GM21360 (cell line): ENCODE results near the gene WNK4.
"Not testable (repeated sequence)": the region's sequence is repeated elsewhere in the genome, so short reads cannot be mapped to it uniquely, and the experiment has no call there.

ENCODE experiments used
- ATAC-seq: cut with Tn5 transposase; IDR thresholded peaks from one replicate; pipeline ENCODE4 v1.9.1; 2021; ENCODE audit warnings: mild to moderate bottlenecking, moderate library complexity; ENCODE audit not compliant: unreplicated experiment

WNK4 gene

DNA sequence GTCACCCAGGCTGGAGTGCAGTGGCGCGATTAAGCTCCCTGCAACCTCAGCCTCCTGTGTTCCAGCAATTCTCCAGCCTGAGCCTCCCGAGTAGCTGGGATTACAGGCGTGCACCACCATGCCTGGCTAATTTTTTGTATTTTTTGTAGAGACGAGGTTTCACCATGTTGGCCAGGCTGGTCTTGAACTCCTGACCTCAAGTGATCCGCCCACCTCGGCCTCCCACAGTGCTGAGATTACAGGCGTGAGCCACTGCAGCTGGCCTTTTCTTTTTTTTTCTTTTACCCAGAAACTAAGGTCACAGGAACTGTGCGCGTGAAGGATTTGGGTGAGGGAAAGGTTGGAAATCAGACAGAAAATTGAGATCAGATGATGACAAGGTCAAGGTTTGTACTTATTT is 10.4 kb upstream of the WNK4 start:
- ATAC-seq, result not testable (repeated sequence)

DNA sequence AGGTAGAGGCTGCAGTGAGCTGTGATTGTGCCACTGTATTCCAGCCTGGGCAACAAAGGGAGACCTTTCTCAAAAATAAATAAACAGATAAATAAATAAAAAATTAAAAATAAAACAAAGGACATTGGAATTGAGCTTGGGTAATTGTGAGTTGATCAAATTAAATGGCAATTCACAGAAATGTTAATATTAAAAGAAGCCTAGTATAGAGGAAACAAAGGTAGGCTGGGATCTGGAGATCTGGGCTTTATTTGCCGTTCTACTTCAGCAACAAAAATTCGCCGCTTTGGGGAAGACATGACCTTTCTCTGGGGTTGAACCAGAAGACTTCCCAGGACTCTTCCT is 7.5 kb upstream of the WNK4 start:
- no peak for ATAC-seq

DNA sequence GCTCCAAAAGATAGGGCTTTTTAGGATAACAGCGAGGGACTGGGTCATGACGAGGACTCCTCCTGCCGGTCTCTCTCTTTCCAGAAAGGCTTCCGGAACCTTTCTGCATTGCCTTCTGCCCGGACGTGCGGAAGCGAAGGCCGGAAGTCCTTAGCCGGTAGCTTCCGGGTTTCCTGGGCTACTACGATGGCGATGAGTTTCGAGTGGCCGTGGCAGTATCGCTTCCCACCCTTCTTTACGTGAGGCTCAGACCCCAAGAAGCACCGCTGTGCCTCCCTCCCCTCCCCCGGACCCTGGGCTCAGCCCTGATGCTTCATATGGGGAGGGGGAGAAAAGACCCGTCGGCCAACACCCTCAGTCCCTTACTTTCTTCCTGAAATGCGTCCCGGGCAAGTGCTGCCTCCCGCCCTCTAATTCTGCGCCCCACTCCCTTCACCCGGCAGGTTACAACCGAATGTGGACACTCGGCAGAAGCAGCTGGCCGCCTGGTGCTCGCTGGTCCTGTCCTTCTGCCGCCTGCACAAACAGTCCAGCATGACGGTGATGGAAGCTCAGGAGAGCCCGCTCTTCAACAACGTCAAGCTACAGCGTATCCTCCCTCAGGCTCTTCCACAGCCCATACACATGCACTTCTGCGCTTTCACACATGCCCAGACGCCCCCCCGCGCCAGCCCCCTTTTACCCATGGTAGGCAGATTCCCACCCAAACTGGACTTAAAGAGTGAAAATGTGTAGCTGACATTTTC is 6.9 kb upstream of the WNK4 start, which contains the start of gene VPS25:
Gene VPS25, plus strand, starts transcription at position 160 of the 746 bp plus-strand sequence. Its CDS starts 27 bp downstream, at position 187.
- no peak for ATAC-seq

DNA sequence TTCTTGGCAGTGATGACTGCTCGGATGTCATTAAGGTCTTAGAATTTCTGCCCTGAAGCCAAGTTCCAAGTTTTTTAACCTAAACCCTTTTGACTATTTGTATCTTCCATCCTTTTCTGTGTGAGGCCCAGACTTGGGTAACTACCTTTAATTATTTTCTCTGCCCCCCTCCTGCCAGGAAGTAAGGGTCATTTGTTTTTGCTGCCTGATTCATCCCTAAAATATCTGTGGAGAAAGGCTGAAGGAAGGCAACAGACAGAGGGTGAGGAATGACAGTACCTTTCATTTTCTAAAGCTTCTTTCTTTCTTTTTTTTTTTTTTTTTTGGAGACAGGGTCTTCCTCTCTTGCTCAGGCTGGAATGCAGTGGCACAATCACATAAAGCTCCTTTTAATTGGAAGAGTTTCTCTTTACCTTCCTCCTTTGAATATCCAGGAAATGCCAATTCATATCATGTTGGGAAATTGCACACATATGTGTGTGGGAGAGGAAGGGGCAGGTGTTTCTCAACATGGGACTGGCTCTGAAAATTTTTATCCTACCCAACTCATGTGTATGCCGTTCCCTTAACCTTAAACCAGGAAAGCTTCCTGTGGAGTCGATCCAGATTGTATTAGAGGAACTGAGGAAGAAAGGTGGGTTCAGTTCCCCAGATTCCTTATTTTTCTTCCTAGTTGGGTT is 6.2 kb upstream of the WNK4 start:
- no peak for ATAC-seq

DNA sequence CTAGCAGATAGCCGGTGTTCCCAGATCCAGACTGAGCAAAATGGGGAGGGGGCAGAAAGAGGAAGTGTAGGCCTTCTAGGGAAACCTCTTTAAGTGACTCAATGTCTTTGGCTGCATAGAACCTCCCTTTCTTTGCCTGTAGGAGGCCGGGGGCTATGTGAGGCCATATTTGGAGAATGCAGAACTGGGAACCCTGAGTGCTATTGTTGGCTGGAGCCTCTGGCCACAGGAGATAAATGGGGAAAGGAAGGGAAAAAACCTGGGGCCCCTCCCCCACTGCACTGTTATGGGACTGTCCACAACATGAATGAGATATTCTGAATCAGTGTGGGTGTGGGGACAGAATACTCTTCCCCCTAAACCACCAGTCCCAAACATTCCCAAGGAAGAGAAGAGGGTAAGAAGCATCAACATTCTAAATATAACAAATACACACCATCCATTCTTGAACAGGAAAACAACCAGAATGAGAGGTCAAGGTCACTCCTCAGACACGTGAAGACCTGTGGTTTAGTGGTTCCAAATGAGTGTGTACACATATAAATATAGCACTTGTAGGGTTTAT is 4.8 kb upstream of the WNK4 start:
- no peak for ATAC-seq

DNA sequence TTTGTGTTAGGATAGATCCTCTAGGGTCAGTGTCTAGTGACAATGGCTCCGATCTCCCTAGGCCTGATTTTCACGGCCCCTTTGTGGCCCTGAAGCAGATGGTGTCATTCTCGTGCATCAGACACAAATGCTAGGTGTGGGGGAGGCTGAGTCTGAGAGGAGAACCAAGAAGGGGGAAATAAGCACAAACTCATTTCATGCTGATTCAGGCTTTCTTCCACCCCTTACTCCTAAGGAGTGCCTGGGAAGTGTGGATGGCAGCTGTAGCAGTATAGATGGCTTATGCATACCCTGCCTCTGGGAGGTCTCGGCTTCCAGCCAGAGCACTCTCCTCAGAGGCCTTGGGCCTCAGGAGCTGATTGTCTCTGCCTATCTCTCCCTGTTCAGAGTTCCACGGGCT is 1.8 kb upstream of the WNK4 start:
- ATAC-seq, result no peak

DNA sequence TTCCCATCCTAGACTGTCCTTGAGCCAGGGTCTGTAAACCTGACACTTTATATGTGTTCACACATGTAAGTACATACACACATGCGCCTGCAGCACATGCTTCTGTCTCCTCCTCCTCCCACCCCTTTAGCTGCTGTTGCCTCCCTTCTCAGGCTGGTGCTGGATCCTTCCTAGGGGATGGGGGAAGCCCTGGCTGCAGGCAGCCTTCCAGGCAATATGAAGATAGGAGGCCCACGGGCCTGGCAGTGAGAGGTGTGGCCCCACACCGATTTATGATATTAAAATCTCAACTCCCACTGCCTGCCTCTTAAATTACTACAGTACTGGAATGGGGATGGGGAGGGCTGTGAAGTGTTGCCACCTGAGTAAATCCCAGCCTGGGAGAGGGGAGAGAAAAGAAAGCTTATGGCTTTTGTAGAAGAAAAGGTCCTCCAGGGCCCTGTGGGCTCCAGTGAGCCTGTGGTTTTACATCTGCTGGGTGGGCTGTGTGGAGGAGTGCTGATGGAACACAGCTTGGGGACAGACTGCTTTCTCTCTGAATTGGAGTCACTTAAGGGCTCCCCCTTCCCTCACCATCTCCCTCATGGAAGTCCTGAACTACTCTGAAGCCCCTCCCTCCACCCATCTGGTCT is 990 bp upstream of the WNK4 start:
- ATAC-seq, result no peak

DNA sequence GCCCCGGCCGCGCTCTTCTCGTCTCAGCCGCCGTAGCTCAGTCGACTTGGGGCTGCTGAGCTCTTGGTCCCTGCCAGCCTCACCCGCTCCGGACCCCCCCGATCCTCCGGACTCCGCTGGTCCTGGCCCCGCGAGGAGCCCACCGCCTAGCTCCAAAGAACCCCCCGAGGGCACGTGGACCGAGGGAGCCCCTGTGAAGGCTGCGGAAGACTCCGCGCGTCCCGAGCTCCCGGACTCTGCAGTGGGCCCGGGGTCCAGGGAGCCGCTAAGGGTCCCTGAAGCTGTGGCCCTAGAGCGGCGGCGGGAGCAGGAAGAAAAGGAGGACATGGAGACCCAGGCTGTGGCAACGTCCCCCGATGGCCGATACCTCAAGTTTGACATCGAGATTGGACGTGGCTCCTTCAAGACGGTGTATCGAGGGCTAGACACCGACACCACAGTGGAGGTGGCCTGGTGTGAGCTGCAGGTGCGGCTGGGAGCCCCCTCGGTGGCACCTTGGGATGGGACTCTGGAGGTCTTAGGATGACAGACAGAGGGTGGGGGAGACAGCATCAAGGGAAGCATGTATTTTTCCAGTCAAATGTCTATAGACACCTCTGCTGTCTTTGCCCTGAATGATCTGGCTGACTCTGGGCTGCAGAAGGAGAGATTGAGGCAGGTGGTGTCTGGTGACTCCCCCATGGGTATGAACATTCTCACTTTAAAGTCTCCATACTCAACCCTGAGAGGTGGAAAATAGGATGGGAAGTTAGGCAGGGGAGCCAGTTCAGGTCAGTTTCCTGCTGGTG is 635 bp downstream of the WNK4 start:
- no peak for ATAC-seq

DNA sequence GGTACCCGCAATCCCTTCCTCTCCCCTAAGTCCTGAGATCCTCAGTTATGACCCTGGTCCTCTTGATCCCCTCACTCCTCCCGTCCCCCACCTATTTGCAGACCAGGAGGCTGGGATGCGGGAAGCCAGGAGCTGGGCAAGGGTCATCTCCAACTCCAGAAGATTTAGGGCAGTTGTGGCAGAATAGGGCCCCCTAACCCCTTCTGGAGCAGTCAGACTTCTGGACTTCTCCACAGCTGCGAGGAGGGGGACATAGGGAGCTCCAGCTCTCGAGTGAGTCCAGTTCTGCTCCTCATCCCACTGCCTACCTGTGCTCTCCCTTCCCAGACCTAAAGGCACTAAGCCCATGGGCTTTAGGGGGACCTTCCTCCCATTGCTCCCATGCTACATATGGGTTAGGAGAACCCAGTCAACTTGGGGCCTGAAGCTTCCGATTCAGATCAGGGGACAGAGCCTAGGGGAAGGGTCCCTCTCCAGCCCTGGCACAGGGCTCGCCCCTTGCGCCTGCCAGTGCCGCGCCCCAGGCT is 1.3 kb downstream of the WNK4 start:
- ATAC-seq, result no peak

DNA sequence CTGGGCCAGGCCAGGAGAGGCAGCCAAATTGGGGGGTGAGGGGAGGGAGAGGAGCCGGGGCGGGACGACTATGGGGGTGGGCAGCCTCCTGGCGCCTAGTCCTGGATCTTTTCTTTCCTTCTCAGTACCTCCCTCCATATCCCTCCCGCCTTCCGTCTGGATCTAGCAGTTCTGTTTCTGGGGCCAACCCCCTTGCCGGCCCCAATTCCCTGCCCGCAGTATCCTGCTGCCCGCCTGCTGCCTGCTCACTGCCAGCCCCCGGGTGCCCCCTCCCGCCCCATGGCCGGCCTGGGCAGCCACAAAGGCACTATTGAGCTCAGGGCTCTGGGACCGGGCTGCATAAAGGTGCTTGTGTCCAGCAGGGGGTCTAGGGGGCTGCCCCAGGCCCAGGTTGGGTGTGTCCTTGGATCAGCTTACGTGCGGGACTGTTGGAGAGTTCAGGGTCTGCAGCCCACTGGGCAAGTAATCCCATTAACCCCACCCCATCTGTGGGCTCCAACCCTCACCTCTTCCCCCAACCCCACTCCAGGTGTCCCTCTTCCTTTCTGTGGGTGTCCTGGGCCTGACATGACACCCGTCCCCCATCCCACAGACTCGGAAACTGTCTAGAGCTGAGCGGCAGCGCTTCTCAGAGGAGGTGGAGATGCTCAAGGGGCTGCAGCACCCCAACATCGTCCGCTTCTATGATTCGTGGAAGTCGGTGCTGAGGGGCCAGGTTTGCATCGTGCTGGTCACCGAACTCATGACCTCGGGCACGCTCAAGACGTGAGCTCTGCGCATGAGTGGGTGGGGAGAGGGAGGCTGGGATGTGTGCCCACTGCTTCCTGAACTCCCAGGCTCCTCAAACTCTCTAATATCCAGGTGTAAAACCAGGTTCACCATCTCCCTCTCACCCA is 2.0 kb downstream of the WNK4 start:
- no peak for ATAC-seq

DNA sequence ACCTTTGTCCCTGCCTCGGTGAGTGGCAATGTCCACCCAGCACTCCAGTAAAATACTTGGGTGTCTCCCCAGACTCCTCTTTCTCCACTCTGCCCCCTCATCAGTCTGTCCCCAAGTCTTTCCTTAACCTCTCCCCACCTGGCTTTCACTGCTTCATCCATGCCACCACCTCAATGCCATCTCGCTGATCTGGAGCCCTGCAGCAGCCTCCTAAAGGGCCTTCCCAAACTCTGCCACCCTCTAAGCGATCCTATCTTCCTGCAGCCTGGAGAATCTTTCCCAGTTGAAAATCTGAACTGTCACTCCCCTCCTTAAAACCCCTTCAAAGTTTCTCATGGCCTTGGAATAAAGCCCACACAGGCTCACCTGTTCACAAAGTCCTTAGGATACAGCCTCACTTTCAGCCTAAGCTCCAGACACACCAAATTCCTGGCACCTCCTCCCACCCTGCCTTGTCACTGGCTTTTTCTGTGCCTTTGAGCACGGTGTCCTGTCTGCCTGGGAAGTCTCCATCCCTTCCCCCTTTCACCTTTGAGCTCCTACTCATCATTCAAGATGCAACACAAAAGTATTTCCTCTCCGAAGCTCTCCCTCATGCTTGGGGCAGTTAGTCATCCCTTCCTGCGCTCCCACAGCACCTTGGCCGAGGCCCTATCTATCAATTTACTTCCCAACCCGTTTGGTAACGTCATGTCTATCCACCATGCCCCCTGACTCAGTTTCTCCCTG is 2.8 kb downstream of the WNK4 start:
- ATAC-seq, result no peak

DNA sequence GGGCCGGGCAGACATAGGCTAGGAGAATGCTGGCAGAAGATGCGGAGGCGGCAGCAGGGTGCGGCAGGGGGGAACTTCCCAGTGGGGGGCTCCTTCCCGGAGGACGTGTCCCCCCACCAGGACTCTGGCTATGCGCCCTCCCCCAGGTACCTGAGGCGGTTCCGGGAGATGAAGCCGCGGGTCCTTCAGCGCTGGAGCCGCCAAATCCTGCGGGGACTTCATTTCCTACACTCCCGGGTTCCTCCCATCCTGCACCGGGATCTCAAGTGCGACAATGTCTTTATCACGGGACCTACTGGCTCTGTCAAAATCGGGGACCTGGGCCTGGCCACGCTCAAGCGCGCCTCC is 3.4 kb downstream of the WNK4 start:
- no peak for ATAC-seq

DNA sequence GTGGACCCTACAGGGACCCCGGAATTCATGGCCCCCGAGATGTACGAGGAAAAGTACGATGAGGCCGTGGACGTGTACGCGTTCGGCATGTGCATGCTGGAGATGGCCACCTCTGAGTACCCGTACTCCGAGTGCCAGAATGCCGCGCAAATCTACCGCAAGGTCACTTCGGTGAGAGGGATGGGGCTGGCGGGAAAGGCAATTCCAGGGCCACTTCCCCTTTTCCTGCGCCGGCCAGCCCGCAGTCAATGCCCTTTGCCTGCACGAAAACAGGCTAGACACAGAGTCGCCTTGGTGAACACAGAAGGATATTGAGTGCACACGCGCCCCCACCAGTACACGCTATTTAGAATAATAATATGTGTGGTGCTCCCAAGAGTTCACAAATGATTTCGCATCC is 4.0 kb downstream of the WNK4 start:
- no peak for ATAC-seq

DNA sequence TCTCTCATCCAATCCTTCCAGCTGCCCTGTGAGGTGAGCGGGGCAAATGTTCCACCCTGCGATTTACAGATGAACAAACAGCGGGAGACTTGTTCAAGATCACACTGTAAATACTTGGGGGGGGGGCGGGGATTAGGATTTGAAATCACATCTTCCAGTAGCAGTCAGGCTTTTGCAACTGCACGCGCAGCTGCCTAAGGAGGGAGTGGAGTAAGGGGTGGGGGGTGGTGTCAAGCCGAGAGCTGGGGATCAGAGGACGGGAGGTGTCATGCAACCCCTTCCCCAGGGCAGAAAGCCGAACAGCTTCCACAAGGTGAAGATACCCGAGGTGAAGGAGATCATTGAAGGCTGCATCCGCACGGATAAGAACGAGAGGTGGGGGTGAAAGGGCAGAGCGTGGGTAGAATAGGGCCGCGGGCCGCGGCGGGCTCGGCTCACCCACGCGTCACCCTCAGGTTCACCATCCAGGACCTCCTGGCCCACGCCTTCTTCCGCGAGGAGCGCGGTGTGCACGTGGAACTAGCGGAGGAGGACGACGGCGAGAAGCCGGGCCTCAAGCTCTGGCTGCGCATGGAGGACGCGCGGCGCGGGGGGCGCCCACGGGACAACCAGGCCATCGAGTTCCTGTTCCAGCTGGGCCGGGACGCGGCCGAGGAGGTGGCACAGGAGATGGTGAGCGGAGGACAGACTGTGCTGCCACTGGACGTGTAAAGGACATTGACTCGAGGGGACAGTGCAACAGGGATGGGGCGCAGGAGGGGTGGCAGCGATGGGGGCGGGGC is 4.6 kb downstream of the WNK4 start:
- ATAC-seq, result no peak

DNA sequence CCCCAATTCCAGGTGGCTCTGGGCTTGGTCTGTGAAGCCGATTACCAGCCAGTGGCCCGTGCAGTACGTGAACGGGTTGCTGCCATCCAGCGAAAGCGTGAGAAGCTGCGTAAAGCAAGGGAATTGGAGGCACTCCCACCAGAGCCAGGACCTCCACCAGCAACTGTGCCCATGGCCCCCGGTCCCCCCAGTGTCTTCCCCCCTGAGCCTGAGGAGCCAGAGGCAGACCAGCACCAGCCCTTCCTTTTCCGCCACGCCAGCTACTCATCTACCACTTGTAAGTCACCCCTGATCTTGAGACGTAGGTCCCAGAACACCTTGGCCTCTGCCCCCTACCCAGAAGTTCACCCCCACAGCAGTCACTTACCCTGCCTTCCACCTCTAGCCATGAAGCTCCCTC is 6.9 kb downstream of the WNK4 start:
- ATAC-seq, result no peak

DNA sequence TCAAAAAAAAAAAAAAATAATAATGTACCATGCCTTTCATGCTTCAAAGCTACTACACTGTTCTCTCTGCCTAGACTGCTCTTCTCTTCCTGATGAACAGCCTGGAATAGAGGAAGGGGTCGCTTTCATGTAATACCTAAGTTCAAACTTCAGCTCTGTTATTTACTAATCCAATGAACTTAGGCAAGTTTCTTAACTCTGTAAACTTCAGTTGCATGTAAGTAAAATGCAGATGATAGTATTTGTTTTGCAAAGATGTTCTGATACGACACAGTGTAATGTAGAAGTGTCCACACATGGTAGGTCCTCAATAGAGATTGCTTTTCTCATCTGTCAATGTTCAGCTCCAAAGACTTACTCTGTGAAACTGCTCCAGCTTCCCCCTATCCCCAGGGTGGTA is 11.5 kb downstream of the WNK4 start:
- no peak for ATAC-seq

DNA sequence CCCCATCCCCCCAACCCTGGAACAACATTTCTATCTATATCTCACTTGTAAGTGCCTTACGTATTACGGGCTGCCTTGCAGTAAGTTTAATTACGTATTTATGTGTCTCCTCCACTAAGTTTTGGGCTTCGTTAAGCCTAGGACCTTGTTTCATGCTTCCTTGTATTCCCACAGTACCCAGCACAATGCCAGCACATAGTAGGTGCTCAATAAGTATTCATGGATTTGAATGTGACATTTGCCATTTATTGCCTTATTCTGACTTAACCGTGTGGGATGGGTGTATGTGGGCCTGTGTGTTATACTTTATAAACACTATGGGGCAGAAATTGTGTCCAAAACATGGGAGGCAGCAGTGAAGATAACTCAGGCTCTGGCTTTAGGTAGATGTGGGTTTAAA is 12.1 kb downstream of the WNK4 start:
- ATAC-seq, result no peak

DNA sequence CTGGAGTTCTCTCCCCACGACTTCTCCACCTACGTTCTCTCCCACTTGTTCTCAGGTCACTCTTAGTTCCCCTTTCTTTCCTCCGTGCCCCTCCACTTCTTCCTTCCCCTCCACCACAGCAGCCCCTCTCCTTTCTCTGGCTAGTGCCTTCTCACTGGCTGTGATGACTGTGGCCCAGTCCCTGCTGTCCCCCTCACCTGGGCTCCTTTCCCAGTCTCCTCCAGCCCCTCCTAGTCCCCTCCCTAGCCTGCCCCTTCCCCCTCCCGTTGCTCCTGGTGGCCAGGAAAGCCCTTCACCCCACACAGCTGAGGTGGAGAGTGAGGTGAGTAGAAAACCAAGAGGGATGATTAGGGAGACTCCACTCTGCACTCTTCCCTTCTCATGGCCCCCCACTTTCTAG is 14.7 kb downstream of the WNK4 start:
- no peak for ATAC-seq

DNA sequence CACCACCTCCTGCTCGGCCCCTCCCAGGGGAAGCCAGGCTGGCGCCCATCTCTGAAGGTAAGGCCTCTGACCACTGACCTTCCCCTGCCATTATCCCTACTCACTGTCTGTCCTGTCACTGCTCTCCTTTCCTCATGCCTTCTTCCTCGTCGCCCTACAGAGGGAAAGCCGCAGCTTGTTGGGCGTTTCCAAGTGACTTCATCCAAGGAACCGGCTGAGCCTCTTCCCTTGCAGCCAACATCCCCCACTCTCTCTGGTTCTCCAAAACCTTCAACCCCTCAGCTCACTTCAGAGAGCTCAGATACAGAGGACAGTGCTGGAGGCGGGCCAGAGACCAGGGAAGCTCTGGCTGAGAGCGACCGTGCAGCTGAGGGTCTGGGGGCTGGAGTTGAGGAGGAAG is 15.1 kb downstream of the WNK4 start:
- no peak for ATAC-seq
